HG02870 (cell line): ENCODE measurements around the gene UBAP2L.
"Not testable (repeated sequence)": the region's sequence is repeated elsewhere in the genome, so short reads cannot be mapped to it uniquely, and the experiment has no call there.

Experiments used
- ATAC-seq: cut with Tn5 transposase; IDR thresholded peaks from one replicate; pipeline ENCODE4 v1.9.1; 2021; ENCODE audit warnings: mild to moderate bottlenecking, moderate library complexity; ENCODE audit not compliant: unreplicated experiment

Gene UBAP2L

GRCh38 chr1:154241703-154242351 lies 21.1 kb downstream of the UBAP2L start:
- ATAC-seq: no peak

GRCh38 chr1:154253671-154254070 lies 32.9 kb downstream of the UBAP2L start:
- no peak for ATAC-seq

- no peak for ATAC-seq
These were observed 35.9 kb downstream of the UBAP2L start for GRCh38 chr1:154256686-154257085.

- no peak for ATAC-seq
These were observed 38.0 kb downstream of the UBAP2L start for GRCh38 chr1:154258784-154259183.

GRCh38 chr1:154260127-154260526 lies 39.4 kb downstream of the UBAP2L start:
- no peak for ATAC-seq

GRCh38 chr1:154263465-154264332 lies 42.9 kb downstream of the UBAP2L start:
- ATAC-seq: no peak

GRCh38 chr1:154264454-154264853 lies 43.7 kb downstream of the UBAP2L start:
- ATAC-seq: no peak

GRCh38 chr1:154265586-154265985 lies 44.8 kb downstream of the UBAP2L start:
- ATAC-seq: no peak

GRCh38 chr1:154270833-154271232 lies 50.1 kb downstream of the UBAP2L start:
- ATAC-seq: no peak

GRCh38 chr1:154272217-154272998 lies 51.7 kb downstream of the UBAP2L start, which contains the start of gene HAX1:
Gene HAX1, plus strand, starts transcription at chr1:154272629. Its CDS starts 95 bp downstream, at chr1:154272724.
- peak; percentile 86 for ATAC-seq

- ATAC-seq: no peak
These were observed 52.3 kb downstream of the UBAP2L start for GRCh38 chr1:154272999-154273563.

- no peak for ATAC-seq
These were observed 56.0 kb downstream of the UBAP2L start for GRCh38 chr1:154276797-154277196.

GRCh38 chr1:154287591-154287990 lies 66.8 kb downstream of the UBAP2L start:
- ATAC-seq: not testable (repeated sequence)

GRCh38 chr1:154288661-154289060 lies 67.9 kb downstream of the UBAP2L start:
- no peak for ATAC-seq

GRCh38 chr1:154290921-154291320 lies 70.2 kb downstream of the UBAP2L start:
- ATAC-seq: no peak

- no peak for ATAC-seq
These were observed 74.9 kb downstream of the UBAP2L start for GRCh38 chr1:154295408-154296235.

GRCh38 chr1:154301582-154301981 lies 80.8 kb downstream of the UBAP2L start:
- ATAC-seq: no peak

GRCh38 chr1:154304664-154305337 lies 84.0 kb downstream of the UBAP2L start:
- ATAC-seq: peak; percentile 71

- no peak for ATAC-seq
These were observed 85.4 kb downstream of the UBAP2L start for GRCh38 chr1:154306151-154306550.
